ENCODE results near the gene LAIR1.

LAIR1 gene

GRCh38 chr19:54355675-54356074, 9.1 kb downstream of the LAIR1 start:
- DNase-seq (ENCODE audit: low spot score in 2 of 2) (no peak), ATAC-seq (replicated peaks; ENCODE audit: extremely low read depth, poor library complexity, severe bottlenecking) (no peak)
- Mint-ChIP-seq H3K27me3 (no peaks in the 10 kb centered on the region), H3K27ac (ENCODE audit: low read depth) (no peak overlapping the region), H3K4me1 (peaks cover 18% of the 10 kb centered on the region), H3K36me3 (ENCODE audit: insufficient read depth) (peaks cover 5% of the 10 kb centered on the region), H3K9me3 (no peaks in the 10 kb centered on the region), H3K4me3 (no peak overlapping the region)

- ATAC-seq (replicated peaks; ENCODE audit: extremely low read depth, poor library complexity, severe bottlenecking), result no peak
- Mint-ChIP-seq H3K27ac (ENCODE audit: low read depth) (no peak overlapping the region), H3K4me1 (peaks cover 15% of the 10 kb centered on the region), H3K4me3 (no peak overlapping the region), H3K27me3 (no peaks in the 10 kb centered on the region), H3K36me3 (ENCODE audit: insufficient read depth) (peaks cover 5% of the 10 kb centered on the region), H3K9me3 (no peaks in the 10 kb centered on the region)
- no peak for DNase-seq (ENCODE audit: low spot score in 2 of 2)
Observed at GRCh38 chr19:54354761-54355160, 10.0 kb downstream of the LAIR1 start.

- Mint-ChIP-seq H3K27ac (ENCODE audit: low read depth) (peak overlapping the region; percentile 6), H3K4me3 (no peak overlapping the region), H3K4me1 (peaks cover 10% of the 10 kb centered on the region), H3K27me3 (peaks cover 17% of the 10 kb centered on the region), H3K36me3 (ENCODE audit: insufficient read depth) (peaks cover 5% of the 10 kb centered on the region), H3K9me3 (no peaks in the 10 kb centered on the region)
- DNase-seq (ENCODE audit: low spot score in 2 of 2) (no peak), ATAC-seq (replicated peaks; ENCODE audit: extremely low read depth, poor library complexity, severe bottlenecking) (no peak)
Observed at GRCh38 chr19:54352546-54352945, 12.2 kb downstream of the LAIR1 start.

- peaks cover 5% of the 10 kb centered on the region for H3K36me3 Mint-ChIP-seq (ENCODE audit: insufficient read depth)
- H3K4me3 Mint-ChIP-seq, result no peak overlapping the region
- H3K4me1 Mint-ChIP-seq, result peaks cover 10% of the 10 kb centered on the region
- H3K27me3 Mint-ChIP-seq, result peaks cover 22% of the 10 kb centered on the region
- DNase-seq (ENCODE audit: low spot score in 2 of 2) (no peak), ATAC-seq (replicated peaks; ENCODE audit: extremely low read depth, poor library complexity, severe bottlenecking) (no peak)
- H3K9me3 Mint-ChIP-seq, result no peaks in the 10 kb centered on the region
- peak overlapping the region; percentile 6 for H3K27ac Mint-ChIP-seq (ENCODE audit: low read depth)
Observed at GRCh38 chr19:54352041-54352440, 12.7 kb downstream of the LAIR1 start.

- Mint-ChIP-seq H3K27me3 (peaks cover 28% of the 10 kb centered on the region), H3K9me3 (no peaks in the 10 kb centered on the region), H3K4me1 (peaks cover 10% of the 10 kb centered on the region), H3K27ac (ENCODE audit: low read depth) (no peak overlapping the region), H3K36me3 (ENCODE audit: insufficient read depth) (peaks cover 5% of the 10 kb centered on the region), H3K4me3 (no peak overlapping the region)
- DNase-seq (ENCODE audit: low spot score in 2 of 2) (no peak), ATAC-seq (replicated peaks; ENCODE audit: extremely low read depth, poor library complexity, severe bottlenecking) (no peak)
Observed at GRCh38 chr19:54351474-54351873, 13.3 kb downstream of the LAIR1 start.

- DNase-seq (ENCODE audit: low spot score in 2 of 2) (no peak), ATAC-seq (replicated peaks; ENCODE audit: extremely low read depth, poor library complexity, severe bottlenecking) (no peak)
- H3K27me3 Mint-ChIP-seq, result peaks cover 52% of the 10 kb centered on the region
- H3K36me3 Mint-ChIP-seq (ENCODE audit: insufficient read depth), result peaks cover 2% of the 10 kb centered on the region
- no peak overlapping the region for H3K4me3 Mint-ChIP-seq
- no peaks in the 10 kb centered on the region for H3K4me1 Mint-ChIP-seq
- H3K9me3 Mint-ChIP-seq, result no peaks in the 10 kb centered on the region
- no peak overlapping the region for H3K27ac Mint-ChIP-seq (ENCODE audit: low read depth)
Observed at GRCh38 chr19:54345938-54346386, 18.8 kb downstream of the LAIR1 start.

GRCh38 chr19:54343868-54344267, 20.9 kb downstream of the LAIR1 start:
- Mint-ChIP-seq H3K27ac (ENCODE audit: low read depth) (no peak overlapping the region), H3K27me3 (peaks cover 62% of the 10 kb centered on the region), H3K4me3 (no peak overlapping the region), H3K9me3 (no peaks in the 10 kb centered on the region), H3K36me3 (ENCODE audit: insufficient read depth) (peaks cover 2% of the 10 kb centered on the region), H3K4me1 (no peaks in the 10 kb centered on the region)
- ATAC-seq (replicated peaks; ENCODE audit: extremely low read depth, poor library complexity, severe bottlenecking) (no peak), DNase-seq (ENCODE audit: low spot score in 2 of 2) (no peak)

- peaks cover 2% of the 10 kb centered on the region for H3K36me3 Mint-ChIP-seq (ENCODE audit: insufficient read depth)
- no peak overlapping the region for H3K4me3 Mint-ChIP-seq
- no peaks in the 10 kb centered on the region for H3K4me1 Mint-ChIP-seq
- no peak overlapping the region for H3K27ac Mint-ChIP-seq (ENCODE audit: low read depth)
- DNase-seq (ENCODE audit: low spot score in 2 of 2) (no peak), ATAC-seq (replicated peaks; ENCODE audit: extremely low read depth, poor library complexity, severe bottlenecking) (no peak)
- no peaks in the 10 kb centered on the region for H3K9me3 Mint-ChIP-seq
- H3K27me3 Mint-ChIP-seq, result peaks cover 60% of the 10 kb centered on the region
Observed at GRCh38 chr19:54341295-54341694, 23.4 kb downstream of the LAIR1 start.

GRCh38 chr19:54339646-54340358, 24.9 kb downstream of the LAIR1 start:
- Mint-ChIP-seq H3K36me3 (ENCODE audit: insufficient read depth) (peaks cover 2% of the 10 kb centered on the region), H3K4me3 (no peak overlapping the region), H3K9me3 (no peaks in the 10 kb centered on the region), H3K27ac (ENCODE audit: low read depth) (no peak overlapping the region), H3K27me3 (peaks cover 67% of the 10 kb centered on the region), H3K4me1 (no peaks in the 10 kb centered on the region)
- DNase-seq (ENCODE audit: low spot score in 2 of 2), result no peak
- no peak for ATAC-seq (replicated peaks; ENCODE audit: extremely low read depth, poor library complexity, severe bottlenecking)

GRCh38 chr19:54338521-54338920, 26.2 kb downstream of the LAIR1 start:
- H3K36me3 Mint-ChIP-seq (ENCODE audit: insufficient read depth), result peaks cover 2% of the 10 kb centered on the region
- no peak overlapping the region for H3K27ac Mint-ChIP-seq (ENCODE audit: low read depth)
- DNase-seq (ENCODE audit: low spot score in 2 of 2), result no peak
- ATAC-seq (replicated peaks; ENCODE audit: extremely low read depth, poor library complexity, severe bottlenecking), result no peak
- H3K9me3 Mint-ChIP-seq, result no peaks in the 10 kb centered on the region
- H3K27me3 Mint-ChIP-seq, result peaks cover 74% of the 10 kb centered on the region
- H3K4me3 Mint-ChIP-seq, result no peak overlapping the region
- no peaks in the 10 kb centered on the region for H3K4me1 Mint-ChIP-seq

- H3K27ac Mint-ChIP-seq (ENCODE audit: low read depth), result no peak overlapping the region
- DNase-seq (ENCODE audit: low spot score in 2 of 2), result no peak
- H3K27me3 Mint-ChIP-seq, result peaks cover 69% of the 10 kb centered on the region
- no peaks in the 10 kb centered on the region for H3K36me3 Mint-ChIP-seq (ENCODE audit: insufficient read depth)
- ATAC-seq (replicated peaks; ENCODE audit: extremely low read depth, poor library complexity, severe bottlenecking), result no peak
- H3K4me3 Mint-ChIP-seq, result no peak overlapping the region
- H3K9me3 Mint-ChIP-seq, result no peaks in the 10 kb centered on the region
- no peaks in the 10 kb centered on the region for H3K4me1 Mint-ChIP-seq
Observed at GRCh38 chr19:54337858-54338230, 26.9 kb downstream of the LAIR1 start.

- DNase-seq (ENCODE audit: low spot score in 2 of 2) (no peak), ATAC-seq (replicated peaks; ENCODE audit: extremely low read depth, poor library complexity, severe bottlenecking) (no peak)
- H3K36me3 Mint-ChIP-seq (ENCODE audit: insufficient read depth), result no peaks in the 10 kb centered on the region
- no peaks in the 10 kb centered on the region for H3K4me1 Mint-ChIP-seq
- H3K27ac Mint-ChIP-seq (ENCODE audit: low read depth), result no peak overlapping the region
- peaks cover 66% of the 10 kb centered on the region for H3K27me3 Mint-ChIP-seq
- no peaks in the 10 kb centered on the region for H3K9me3 Mint-ChIP-seq
- H3K4me3 Mint-ChIP-seq, result no peak overlapping the region
Observed at GRCh38 chr19:54336893-54337857, 27.6 kb downstream of the LAIR1 start.
